ENCODE data around the gene HECA.
A peak's percentile ranks its signal among the peaks of the same experiment; 100 is the strongest.
"Not testable (repeated sequence)": the region's sequence is repeated elsewhere in the genome, so short reads cannot be mapped to it uniquely, and the experiment has no call there.

HECA gene

DNA sequence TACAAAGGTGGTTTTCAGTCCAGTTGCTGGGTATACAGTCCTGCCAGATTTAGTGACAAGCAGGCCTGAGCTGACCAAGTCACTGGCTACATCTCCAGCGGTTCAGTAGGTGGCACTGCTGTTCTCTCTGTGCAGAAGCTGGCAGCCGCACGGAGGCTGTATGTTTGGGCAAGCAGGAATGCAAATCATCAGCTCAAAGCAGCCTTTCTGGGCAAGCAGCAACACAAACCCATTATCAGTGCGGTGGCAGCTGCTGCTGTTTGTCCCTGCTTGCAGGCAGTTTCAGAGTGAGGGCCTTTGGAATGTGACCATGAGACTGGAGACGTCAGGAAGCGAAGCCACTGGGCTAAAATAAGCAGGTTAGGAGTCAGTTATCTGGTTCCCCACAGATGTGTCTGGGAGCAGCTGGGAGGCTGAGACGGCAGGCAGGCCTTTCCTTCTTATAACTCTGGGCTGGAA is 84.4 kb downstream of the HECA start:
- peak; percentile 80 for DNase-seq (ENCODE audit: extremely low read depth, low read depth)
- no peak overlapping the region for H3K4me3 ChIP-seq (replicated peaks; ENCODE audit: low read depth, low read length)
- TF ChIP-seq, protein P1, sequence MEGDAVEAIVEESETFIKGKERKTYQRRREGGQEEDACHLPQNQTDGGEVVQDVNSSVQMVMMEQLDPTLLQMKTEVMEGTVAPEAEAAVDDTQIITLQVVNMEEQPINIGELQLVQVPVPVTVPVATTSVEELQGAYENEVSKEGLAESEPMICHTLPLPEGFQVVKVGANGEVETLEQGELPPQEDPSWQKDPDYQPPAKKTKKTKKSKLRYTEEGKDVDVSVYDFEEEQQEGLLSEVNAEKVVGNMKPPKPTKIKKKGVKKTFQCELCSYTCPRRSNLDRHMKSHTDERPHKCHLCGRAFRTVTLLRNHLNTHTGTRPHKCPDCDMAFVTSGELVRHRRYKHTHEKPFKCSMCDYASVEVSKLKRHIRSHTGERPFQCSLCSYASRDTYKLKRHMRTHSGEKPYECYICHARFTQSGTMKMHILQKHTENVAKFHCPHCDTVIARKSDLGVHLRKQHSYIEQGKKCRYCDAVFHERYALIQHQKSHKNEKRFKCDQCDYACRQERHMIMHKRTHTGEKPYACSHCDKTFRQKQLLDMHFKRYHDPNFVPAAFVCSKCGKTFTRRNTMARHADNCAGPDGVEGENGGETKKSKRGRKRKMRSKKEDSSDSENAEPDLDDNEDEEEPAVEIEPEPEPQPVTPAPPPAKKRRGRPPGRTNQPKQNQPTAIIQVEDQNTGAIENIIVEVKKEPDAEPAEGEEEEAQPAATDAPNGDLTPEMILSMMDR (IDR thresholded peaks at IDR 0.05; ENCODE audit: low read depth, low read length, missing control alignments) = peak; percentile 84

DNA sequence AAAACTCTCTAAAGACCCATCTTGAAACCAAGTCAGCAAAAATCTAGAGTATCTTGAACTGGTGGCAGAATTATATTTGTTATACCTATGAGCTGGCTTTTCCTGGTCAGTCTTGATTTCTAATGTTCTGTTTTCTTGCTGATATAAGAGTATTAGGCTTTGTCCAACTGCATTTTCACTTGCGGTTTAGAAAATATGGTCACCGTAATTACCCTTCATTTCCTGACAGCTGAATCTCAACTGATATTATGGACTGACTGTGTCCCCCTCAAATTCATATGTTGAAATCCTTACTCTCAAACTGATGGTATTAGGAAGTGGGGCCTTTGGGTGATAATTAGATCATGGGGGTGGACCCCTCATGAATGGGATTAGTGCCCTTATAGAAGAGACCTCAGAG is 84.9 kb downstream of the HECA start:
- H3K4me3 ChIP-seq (replicated peaks; ENCODE audit: low read depth, low read length) = no peak overlapping the region
- DNase-seq (ENCODE audit: extremely low read depth, low read depth) = no peak
- TF ChIP-seq, protein P1 (IDR thresholded peaks at IDR 0.05; ENCODE audit: low read depth, low read length, missing control alignments) = no peak

DNA sequence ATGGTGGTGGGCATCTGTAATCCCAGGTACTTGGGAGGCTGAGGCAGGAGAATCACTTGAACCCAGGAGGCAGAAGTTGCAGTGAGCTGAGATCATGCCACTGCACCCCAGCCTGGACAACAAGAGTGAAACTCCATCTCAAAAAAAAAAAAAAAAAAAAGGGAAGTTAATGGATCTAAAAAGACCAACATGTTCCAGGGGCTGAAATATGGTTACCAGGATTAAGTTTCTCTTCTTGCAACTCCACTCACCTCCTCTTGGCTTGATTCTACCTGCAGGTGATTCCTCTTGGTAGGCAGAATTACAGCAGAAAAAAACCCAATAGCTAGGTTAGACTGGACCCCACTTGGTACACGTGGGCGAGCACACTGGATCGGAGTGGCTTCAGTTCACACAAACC is 93.5 kb downstream of the HECA start:
- DNase-seq (ENCODE audit: extremely low read depth, low read depth); H3K4me3 ChIP-seq (replicated peaks; ENCODE audit: low read depth, low read length): not testable (repeated sequence)
